ENCODE results near the gene PEX13.
"Not testable (repeated sequence)": the region's sequence is repeated elsewhere in the genome, so short reads cannot be mapped to it uniquely, and the experiment has no call there.

Gene PEX13

DNA sequence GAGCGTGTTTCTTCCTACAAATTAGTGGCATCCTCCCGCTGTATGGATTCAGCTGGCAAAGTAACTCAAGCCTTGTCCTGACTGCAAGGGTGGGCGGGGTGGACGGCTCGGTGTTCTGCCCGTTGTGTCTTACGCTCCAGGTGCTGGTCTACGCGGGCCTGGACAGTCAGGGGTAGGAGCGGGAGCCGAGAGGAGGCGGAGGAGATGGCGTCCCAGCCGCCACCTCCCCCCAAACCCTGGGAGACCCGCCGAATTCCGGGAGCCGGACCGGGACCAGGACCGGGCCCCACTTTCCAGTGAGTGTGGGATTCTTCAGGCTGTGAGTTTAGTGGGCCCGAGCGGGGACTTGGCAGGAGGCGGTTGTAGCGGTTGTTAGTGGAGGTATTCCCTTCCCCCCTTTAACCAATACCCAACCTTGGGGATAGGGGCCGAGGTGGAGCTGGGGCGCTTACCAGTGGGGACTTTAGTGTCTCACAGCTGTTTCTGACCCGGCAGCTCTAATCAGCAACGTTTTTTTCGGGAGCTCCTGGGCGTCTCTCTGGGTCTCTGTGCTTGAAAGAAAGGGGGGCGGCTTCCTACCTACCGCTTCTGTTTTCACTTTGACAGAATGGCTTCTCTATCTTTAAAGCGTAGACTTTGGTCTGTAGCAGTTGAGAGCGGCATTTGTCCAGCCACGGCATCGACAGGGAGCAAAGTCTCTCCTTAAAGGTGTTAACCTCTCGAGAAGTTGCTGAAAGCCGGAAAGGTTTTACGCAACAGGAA, at the start of gene PEX13, which contains the start of gene PUS10:
Gene PEX13, plus strand, starts transcription at position 165 of the 762 bp plus-strand sequence. Its CDS starts 40 bp downstream, at position 205.
Gene PUS10, minus strand, starts transcription at position 700 of the 762 bp plus-strand sequence. CDS start 6,365 bp downstream, outside the sequence.
- peak; percentile 94 for DNase-seq

GRCh38 chr2:60972889-60973656, 44.4 kb upstream of the PEX13 start:
- DNase-seq: no peak

DNA sequence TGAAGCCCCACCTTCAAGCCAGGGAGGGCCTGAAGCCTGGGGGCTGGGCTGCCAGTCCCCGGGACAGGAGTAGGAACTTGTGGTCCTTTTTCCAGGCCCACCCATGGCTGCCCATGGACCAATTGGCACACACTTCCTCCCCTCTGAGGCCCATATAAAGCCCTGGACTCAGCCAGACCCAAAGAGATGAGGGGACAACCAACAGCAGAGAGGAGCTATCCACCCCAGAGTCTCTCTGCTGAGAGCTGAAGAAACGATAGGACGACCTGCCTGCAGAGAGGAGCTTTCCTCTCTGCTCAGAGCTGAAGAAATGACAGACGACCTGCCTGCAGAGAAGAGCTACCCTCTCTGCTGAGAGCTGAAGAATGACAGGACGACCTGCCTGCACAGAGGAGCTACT, 43.8 kb upstream of the PEX13 start:
- no peak for DNase-seq

- no peak for DNase-seq
Observed at GRCh38 chr2:60974652-60975051, 42.9 kb upstream of the PEX13 start.

DNA sequence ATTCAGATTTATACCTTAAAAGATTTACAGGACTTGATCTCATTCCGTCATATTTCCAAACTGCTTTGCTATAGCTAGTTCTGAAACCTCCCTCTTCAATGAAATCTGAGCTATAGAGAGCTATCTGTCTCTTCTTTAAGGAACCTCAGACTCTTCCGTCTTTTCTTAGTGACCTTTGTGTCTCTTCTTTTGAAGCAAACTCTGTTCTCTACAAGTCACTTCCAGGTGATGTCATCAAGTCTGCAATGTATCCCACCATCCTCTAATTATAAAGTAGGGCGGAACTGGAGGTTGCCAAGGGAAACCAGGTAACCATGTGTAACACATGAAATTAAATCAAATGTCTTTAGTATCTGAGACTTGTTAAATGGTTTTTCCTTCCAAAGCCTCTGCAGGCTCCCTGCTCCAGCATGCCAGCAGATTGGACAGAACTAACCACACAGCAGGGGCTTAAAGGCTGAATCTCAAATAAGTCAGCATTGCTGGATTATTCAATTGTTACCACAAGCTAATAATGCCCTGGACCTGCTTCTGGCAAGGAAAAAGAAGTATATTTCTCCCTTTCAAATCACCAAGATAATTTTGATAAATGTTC, 41.2 kb upstream of the PEX13 start:
- DNase-seq: no peak

- no peak for DNase-seq
Observed at GRCh38 chr2:60976875-60977561, 40.5 kb upstream of the PEX13 start.

- no peak for DNase-seq
Observed at GRCh38 chr2:60977562-60977895, 40.0 kb upstream of the PEX13 start.

DNA sequence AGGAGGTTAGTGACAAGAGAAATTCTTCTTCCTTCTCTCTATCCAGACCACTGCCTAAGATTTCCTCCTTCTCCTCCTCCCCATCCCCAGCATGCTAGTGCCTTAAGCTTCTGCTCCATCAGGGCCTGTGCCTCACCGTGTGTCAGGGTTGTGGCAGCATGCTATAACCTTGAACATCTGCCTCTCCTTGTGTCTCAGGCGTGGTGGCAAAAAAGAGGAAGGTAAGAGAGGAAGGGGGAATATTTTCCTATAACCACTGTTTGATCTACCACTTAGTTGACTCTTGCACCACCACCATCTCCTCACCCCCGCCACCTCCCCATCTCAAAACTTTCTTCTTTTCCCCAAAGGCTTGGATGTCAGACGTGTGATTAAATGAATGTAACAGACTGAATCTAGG, 38.3 kb upstream of the PEX13 start:
- no peak for DNase-seq

DNA sequence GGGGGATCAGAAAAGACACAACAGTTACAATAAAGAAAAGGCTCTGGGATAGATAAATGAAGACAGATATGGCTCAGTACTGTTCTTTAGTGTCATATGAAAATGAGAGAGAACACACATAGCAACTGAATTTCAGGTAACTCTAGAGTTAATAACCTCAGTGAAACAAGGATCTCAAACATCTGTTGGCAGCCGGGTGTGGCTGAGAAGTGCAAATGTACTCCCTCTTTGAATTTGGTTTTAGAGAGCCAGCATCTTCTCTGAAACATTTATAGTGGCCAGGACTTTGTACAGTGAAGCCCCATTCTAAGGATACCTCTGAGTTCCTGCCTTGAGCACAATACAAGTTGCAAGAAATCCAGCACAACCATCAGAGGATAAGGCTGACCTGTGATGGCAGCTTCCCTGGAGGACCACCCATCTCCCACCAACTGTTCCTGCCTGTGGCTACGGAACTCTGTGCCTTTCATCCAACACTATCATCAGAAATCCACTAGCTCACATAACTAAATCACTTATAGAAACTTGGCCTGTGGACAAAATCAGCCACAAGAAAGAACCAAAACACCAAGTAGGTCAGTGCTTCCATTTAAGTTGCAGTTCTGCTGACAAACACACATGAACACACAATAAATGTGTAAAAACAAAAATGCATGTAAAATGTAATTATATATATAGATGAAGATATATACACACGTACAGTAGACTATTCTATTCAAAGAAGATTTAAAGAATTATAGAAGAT, 37.3 kb upstream of the PEX13 start:
- no peak for DNase-seq

GRCh38 chr2:60982066-60982465, 35.5 kb upstream of the PEX13 start:
- not testable (repeated sequence) for DNase-seq

DNA sequence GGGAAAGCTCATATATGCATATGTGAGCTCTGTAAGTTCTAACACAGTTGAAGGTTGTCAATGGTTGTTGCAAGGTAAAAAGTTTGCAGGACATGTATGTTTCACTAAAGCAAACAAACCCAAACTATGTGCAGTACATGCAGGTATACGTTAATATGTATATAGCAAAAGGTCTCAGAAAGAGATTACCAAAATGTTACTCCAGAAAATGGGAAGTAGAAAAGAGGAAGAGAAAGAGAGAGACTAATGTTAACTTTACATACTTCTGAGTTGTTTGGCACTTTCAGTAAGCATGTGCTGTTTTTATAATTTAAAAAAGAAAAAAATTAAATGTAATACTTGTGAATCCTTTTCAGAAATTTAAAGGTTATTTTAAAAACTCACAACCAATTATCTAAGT, 32.8 kb upstream of the PEX13 start:
- DNase-seq: no peak

DNA sequence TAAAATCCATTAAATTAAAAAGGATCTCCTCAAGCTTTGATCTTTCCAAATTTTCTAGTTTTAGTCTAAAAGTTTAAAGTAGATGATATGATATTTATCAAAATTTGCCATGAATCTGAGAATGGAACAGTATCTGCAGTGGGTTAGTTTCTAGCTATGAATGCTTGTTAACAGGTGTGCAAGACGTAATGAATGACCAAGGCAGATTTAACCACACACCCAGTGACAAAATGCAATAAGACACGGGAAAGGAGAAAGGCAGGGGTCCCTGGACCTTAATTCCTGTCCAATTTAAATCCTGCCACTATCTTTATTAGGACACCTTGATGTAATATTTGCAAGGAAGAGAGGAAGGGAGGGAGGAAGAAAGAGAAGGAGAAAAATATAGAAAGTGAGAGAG, 30.5 kb upstream of the PEX13 start:
- DNase-seq: no peak

DNA sequence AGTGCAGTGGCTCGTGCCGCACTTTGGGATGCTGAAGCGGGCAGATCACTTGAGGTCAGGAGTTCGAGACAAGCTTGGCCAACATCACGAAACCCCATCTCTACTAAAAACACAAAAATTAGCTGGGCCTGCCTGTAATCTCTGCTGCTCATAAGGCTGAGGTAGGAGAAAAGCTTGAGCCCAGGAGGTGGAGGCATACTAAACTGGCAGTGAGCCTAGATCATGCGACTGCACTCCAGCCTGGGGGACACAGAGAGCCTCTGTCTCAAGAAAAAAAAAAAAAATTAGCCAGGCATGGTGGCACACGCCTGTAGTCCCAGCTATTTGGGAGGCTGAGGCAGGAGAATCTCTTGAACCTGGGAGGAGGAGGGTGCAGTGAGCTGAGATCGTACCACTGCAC, 29.9 kb upstream of the PEX13 start:
- not testable (repeated sequence) for DNase-seq

- DNase-seq: no peak
Observed at GRCh38 chr2:60989259-60989658, 28.3 kb upstream of the PEX13 start.

GRCh38 chr2:60991644-60992043, 25.9 kb upstream of the PEX13 start:
- DNase-seq: no peak

- no peak for DNase-seq
Observed at GRCh38 chr2:60992985-60993392, 24.5 kb upstream of the PEX13 start.

- DNase-seq: no peak
Observed at GRCh38 chr2:60994131-60994530, 23.4 kb upstream of the PEX13 start.

DNA sequence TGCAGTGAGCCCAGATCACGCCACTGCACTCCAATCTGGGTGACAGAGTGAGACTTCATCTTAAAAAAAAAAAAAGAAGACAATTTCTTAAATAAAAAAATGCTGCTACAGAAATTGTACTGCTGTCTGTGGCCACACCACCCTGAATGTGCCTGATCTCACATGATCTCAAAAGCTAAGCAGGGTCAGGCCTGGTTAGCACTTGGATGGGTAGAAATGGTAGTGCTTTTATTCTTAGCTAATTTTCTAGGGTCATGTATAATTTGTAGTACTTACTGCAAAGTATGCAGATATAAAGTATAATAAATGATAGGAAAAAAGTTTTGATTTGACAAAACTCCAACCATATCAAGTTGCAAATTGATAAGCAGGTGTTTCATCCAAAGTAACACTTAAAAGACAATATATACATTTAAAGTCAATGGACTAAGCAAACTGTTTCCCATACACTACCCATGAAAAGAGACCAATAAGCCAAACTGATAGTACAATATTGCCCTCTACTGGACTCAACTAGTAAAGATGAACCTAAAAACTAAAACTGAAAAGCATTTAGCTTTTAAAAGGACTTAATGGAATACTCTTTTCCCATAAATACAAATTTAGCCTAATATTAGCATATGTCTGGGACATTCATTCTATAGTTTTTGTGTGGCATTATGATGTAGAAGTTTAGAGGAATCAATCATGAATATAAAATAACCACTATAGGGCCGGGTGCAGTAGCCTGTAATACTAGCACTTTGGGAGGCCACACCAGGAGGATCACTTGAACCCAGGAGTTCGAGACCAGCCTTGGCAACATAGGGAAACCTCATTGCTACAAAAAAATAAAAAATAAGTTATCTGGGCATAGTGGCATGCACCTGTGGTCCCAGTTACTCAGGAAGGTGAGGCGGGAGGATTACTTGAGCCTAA, 18.6 kb upstream of the PEX13 start:
- DNase-seq: peak; percentile 12 to 63

DNA sequence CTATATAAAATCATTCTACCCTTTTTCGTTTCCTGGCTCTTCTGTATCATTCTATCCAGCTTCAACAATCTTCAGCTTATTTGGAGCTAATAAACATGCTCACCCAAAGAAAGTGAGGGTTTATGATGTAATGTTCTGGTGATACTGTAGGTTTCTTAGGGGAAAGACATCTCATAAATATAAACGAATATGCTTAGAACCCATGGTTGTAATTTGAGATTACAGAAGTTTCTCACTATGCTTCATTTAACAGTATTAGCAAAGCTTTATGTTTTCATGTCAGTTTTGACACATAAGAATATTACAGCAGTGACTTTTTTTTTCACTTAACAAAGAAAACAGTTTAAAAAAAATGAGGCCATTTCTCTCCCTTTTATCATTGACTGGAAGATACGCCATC, 11.8 kb upstream of the PEX13 start:
- no peak for DNase-seq

DNA sequence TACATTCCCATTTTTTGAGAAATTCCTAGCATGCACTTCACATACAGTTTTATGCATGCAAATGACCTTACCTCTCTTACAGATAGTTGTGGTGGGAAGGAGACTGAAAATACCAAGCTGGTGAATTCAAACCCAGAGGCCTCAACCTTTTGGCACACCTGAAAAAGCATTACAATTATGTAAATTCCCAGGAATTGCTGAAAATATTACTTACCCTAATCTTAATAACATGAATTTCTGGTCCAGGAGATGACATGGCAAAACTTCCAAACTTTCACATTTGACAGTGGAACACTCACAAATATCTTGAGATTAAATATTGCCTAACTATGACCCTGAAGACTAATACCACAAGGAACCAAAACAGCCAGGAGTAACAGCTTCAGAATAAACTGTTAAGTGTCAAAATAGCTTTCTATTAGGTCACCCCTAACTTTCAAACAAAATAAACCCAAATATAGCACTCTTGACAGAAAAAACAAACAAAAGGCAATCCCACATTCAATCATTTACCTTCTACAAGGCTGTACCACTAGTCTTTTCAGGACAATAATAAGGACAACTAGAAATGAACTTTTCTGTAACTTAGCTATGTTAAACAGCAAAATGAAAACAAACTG, 10.9 kb upstream of the PEX13 start:
- no peak for DNase-seq

DNA sequence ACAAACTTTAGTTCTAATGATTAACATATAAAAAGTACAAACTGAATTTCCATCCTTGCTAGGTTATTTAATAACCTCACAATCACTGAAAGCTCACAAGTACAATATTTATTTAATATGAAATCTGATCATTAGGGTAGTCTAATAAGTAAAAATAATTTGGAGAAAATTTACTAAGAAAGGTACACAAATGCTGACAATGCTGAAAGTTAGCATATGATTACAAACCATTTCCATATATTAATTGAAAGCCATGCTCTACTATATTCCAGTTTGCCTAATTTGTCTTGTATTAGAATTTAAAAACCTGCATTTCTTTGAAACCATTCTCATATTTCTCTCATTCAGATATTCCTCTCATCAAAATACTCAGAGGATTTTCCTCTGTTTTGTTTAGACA, 8.2 kb upstream of the PEX13 start:
- DNase-seq: no peak
